B cell (primary cell): Measurements from ENCODE around the gene EFCAB12.
"Not testable (repeated sequence)": the region's sequence is repeated elsewhere in the genome, so short reads cannot be mapped to it uniquely, and the experiment has no call there.

Source experiments
- EZH2 ChIP-seq: IDR thresholded peaks from 2 replicates; pipeline ENCODE4 v1.6.1; 2012; ENCODE audit warnings: borderline replicate concordance, low read depth, mild to moderate bottlenecking, moderate library complexity, low read length; ENCODE audit not compliant: insufficient read depth, poor library complexity, severe bottlenecking
- TF ChIP-seq, protein P1 (sequence below): fragments of 200-600 bp; IDR thresholded peaks from one replicate; pipeline ENCODE4 v1.8.0; 2022; ENCODE audit warnings: antibody characterized with exemption, mild to moderate bottlenecking

DNA sequence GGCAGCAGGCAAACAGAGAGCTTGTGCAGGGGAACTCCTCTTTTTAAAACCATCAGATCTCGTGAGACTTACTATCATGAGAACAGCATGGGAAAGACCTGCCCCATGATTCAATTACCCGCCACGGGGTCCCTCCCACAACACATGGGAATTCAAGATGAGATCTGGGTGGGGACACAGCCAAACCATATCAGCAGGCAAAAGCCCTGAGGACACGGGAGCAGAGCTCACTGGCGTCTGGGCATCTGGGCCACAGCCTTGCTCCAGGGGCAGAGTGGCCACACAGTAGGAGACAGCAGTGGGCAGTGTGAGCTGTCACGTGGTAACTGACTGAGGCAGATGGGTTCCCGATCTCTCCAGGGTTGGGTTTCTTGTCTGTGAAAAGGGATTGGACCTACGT is 42.9 kb downstream of the EFCAB12 start:
- TF ChIP-seq, protein P1, sequence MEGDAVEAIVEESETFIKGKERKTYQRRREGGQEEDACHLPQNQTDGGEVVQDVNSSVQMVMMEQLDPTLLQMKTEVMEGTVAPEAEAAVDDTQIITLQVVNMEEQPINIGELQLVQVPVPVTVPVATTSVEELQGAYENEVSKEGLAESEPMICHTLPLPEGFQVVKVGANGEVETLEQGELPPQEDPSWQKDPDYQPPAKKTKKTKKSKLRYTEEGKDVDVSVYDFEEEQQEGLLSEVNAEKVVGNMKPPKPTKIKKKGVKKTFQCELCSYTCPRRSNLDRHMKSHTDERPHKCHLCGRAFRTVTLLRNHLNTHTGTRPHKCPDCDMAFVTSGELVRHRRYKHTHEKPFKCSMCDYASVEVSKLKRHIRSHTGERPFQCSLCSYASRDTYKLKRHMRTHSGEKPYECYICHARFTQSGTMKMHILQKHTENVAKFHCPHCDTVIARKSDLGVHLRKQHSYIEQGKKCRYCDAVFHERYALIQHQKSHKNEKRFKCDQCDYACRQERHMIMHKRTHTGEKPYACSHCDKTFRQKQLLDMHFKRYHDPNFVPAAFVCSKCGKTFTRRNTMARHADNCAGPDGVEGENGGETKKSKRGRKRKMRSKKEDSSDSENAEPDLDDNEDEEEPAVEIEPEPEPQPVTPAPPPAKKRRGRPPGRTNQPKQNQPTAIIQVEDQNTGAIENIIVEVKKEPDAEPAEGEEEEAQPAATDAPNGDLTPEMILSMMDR, result not testable (repeated sequence)
- not testable (repeated sequence) for TF ChIP-seq EZH2
